ENCODE measurements around the gene CDH6. TPM values are rescaled to one million over a fixed set of nuclear protein-coding genes. Genes with fewer than 3 reads are reported as not detected.

CDH6 gene
- total and polyA plus RNA-seq, 2 donors (not counting 1 experiment from before 2014, with no cell fraction given) = not detected

DNA sequence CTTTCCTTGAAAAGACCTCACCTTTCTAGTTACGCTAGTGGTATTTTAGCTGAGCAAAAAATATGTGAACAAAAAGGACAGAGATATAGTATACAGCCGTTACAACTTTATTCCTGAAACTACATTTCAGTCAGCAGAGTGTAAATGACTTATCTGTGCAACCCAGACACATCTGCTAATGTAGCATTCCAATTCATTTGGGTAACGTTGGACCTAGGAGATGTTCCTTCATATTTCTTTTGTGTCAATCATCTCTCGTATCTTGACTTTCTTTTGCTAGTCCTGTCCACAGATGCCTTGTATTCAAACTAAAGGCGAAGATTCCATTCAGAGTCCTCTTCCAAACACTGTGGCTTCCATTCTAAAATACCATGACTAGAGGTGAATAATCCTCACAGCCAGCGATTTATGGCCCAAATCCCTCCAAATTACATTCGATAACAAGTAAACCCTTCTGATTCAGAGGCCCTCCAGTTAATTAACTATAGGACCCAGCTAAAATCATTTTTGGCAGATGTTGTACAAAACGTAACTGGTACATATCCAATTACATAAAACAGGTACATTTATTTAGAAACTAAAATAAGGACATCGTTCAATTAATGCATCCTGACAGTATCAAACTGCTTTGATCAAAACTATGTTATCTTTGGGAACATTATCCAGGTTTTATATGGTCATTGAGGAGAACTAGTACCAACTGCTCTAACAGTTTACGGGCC is 182.7 kb downstream of the CDH6 start:
- 98% methylated on average over 5 of the region's 10 CpGs for WGBS (ENCODE audit: insufficient coverage)
- Histone ChIP-seq H2AFZ (ENCODE audit: insufficient read depth, low read depth, low read length, poor library complexity, severe bottlenecking) (no peak overlapping the region), H3K4me1 (ENCODE audit: control insufficient read depth in 2 of 2, insufficient read depth in 2 of 2, low read length in 2 of 2) (no peaks in the 10 kb centered on the region), H4K20me1 (ENCODE audit: control insufficient read depth, insufficient read depth, low read length, poor library complexity, severe bottlenecking) (no peaks in the 10 kb centered on the region), H3K36me3 (replicated peaks in 1 of 2; ENCODE audit: control extremely low read depth in 1 of 2, control insufficient read depth in 1 of 2, extremely low read depth in 1 of 2, insufficient read depth in 2 of 2, low read length in 1 of 2) (no peaks in the 10 kb centered on the region), H3K9ac (ENCODE audit: low read length) (no peak overlapping the region), H3K4me2 (replicated peaks; ENCODE audit: low read depth, low read length, poor library complexity, severe bottlenecking) (no peak overlapping the region), H3K4me3 (ENCODE audit: control extremely low read depth in 1 of 5, extremely low read depth in 1 of 5, insufficient read depth in 1 of 5, low read depth in 2 of 5, low read length in 4 of 5) (no peak overlapping the region), H3K27me3 (replicated peaks in 1 of 4; ENCODE audit: control extremely low read depth in 1 of 4, control insufficient read depth in 3 of 4, insufficient read depth in 4 of 4, low read length in 3 of 4) (no peaks in the 10 kb centered on the region), H3K9me3 (ENCODE audit: control extremely low read depth in 1 of 3, control insufficient read depth in 2 of 3, insufficient read depth in 1 of 3, low read length in 2 of 3) (no peaks in the 10 kb centered on the region), H3K27ac (ENCODE audit: low read length in 2 of 2) (no peak overlapping the region), H3K79me2 (ENCODE audit: control insufficient read depth, insufficient read depth, low read length) (no peaks in the 10 kb centered on the region)
- H3K27ac Mint-ChIP-seq = no peak overlapping the region
- POLR2A ChIA-PET = no interaction called here
- intact Hi-C loops (cut with micrococcal nuclease) = no loop called here
- no peak overlapping the region for H3K4me3 Mint-ChIP-seq
- H3K27me3 Mint-ChIP-seq = no peaks in the 10 kb centered on the region
- H3K9me3 Mint-ChIP-seq (ENCODE audit: insufficient read depth) = no peaks in the 10 kb centered on the region
- DNase-seq (no peak), ATAC-seq (ENCODE audit: low read depth) (no peak)
- no peak for TF ChIP-seq EZH2 (IDR thresholded peaks at IDR 0.05; ENCODE audit: borderline replicate concordance, insufficient read depth, low read depth, low read length, poor library complexity, severe bottlenecking)
- TF ChIP-seq, protein P1, sequence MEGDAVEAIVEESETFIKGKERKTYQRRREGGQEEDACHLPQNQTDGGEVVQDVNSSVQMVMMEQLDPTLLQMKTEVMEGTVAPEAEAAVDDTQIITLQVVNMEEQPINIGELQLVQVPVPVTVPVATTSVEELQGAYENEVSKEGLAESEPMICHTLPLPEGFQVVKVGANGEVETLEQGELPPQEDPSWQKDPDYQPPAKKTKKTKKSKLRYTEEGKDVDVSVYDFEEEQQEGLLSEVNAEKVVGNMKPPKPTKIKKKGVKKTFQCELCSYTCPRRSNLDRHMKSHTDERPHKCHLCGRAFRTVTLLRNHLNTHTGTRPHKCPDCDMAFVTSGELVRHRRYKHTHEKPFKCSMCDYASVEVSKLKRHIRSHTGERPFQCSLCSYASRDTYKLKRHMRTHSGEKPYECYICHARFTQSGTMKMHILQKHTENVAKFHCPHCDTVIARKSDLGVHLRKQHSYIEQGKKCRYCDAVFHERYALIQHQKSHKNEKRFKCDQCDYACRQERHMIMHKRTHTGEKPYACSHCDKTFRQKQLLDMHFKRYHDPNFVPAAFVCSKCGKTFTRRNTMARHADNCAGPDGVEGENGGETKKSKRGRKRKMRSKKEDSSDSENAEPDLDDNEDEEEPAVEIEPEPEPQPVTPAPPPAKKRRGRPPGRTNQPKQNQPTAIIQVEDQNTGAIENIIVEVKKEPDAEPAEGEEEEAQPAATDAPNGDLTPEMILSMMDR (IDR thresholded peaks at IDR 0.05) = no peak
- H3K4me1 Mint-ChIP-seq = no peaks in the 10 kb centered on the region
- CTCF ChIA-PET = no interaction called here

GRCh38 chr5:31377274-31377946 is 183.9 kb downstream of the CDH6 start:
- intact Hi-C loops (cut with micrococcal nuclease) = no loop called here
- Histone ChIP-seq H4K20me1 (ENCODE audit: control insufficient read depth, insufficient read depth, low read length, poor library complexity, severe bottlenecking) (no peaks in the 10 kb centered on the region), H3K27me3 (replicated peaks in 1 of 4; ENCODE audit: control extremely low read depth in 1 of 4, control insufficient read depth in 3 of 4, insufficient read depth in 4 of 4, low read length in 3 of 4) (peaks cover 0 to 1% (median 0%) of the 10 kb centered on the region in 4 experiments), H3K27ac (ENCODE audit: low read length in 2 of 2) (no peak overlapping the region), H3K79me2 (ENCODE audit: control insufficient read depth, insufficient read depth, low read length) (no peaks in the 10 kb centered on the region), H3K4me3 (ENCODE audit: control extremely low read depth in 1 of 5, extremely low read depth in 1 of 5, insufficient read depth in 1 of 5, low read depth in 2 of 5, low read length in 4 of 5) (no peak overlapping the region), H3K36me3 (replicated peaks in 1 of 2; ENCODE audit: control extremely low read depth in 1 of 2, control insufficient read depth in 1 of 2, extremely low read depth in 1 of 2, insufficient read depth in 2 of 2, low read length in 1 of 2) (no peaks in the 10 kb centered on the region), H3K9me3 (ENCODE audit: control extremely low read depth in 1 of 3, control insufficient read depth in 2 of 3, insufficient read depth in 1 of 3, low read length in 2 of 3) (no peaks in the 10 kb centered on the region), H2AFZ (ENCODE audit: insufficient read depth, low read depth, low read length, poor library complexity, severe bottlenecking) (no peak overlapping the region), H3K9ac (ENCODE audit: low read length) (no peak overlapping the region), H3K4me1 (ENCODE audit: control insufficient read depth in 2 of 2, insufficient read depth in 2 of 2, low read length in 2 of 2) (no peaks in the 10 kb centered on the region), H3K4me2 (replicated peaks; ENCODE audit: low read depth, low read length, poor library complexity, severe bottlenecking) (no peak overlapping the region)
- Mint-ChIP-seq H3K4me3 (no peak overlapping the region), H3K27ac (no peak overlapping the region), H3K4me1 (no peaks in the 10 kb centered on the region), H3K9me3 (ENCODE audit: insufficient read depth) (no peaks in the 10 kb centered on the region), H3K27me3 (peaks cover 3% of the 10 kb centered on the region)
- POLR2A ChIA-PET = no interaction called here
- DNase-seq (no peak), ATAC-seq (ENCODE audit: low read depth) (no peak)
- CTCF ChIA-PET = no interaction called here
- WGBS (ENCODE audit: insufficient coverage) = 60% methylated on average over 1 of the region's 6 CpGs
- TF ChIP-seq, protein P1 (IDR thresholded peaks at IDR 0.05) = no peak
- no peak for TF ChIP-seq EZH2 (IDR thresholded peaks at IDR 0.05; ENCODE audit: borderline replicate concordance, insufficient read depth, low read depth, low read length, poor library complexity, severe bottlenecking)

Measured in B cell (primary cell).